Transverse colon (tissue), 4 donors: Measurements from ENCODE around the gene SIGLEC1.

Experiments used
- EP300 ChIP-seq: sonication (generic); formaldehyde crosslinking; IDR thresholded peaks from one replicate; pipeline ENCODE4 v1.6.1; 2017; ENCODE audit warnings: antibody characterized with exemption, low read depth
- POLR2A ChIP-seq: fragments of 450-650 bp; IDR thresholded peaks from one replicate; pipeline ENCODE4 v1.6.1; 2016; ENCODE audit warnings: antibody characterized with exemption, mild to moderate bottlenecking, moderate library complexity
- POLR2AphosphoS5 ChIP-seq, 3 donors: sonication (generic); formaldehyde crosslinking; IDR thresholded peaks; one replicate each; pipeline ENCODE4 v1.6.1; 2016; ENCODE audit warnings: antibody characterized with exemption in 3 of 3
- TF ChIP-seq, protein P1 (sequence below), 5 experiments: fragments of 200-600 bp in 3 of 5; fragments of 450-650 bp in 2 of 5; sonication (generic) in 3 of 5; IDR thresholded peaks; 1 replicate in 2 of 5; 2 replicates in 3 of 5; pipeline ENCODE4 v1.5.1; 2016 to 2017; ENCODE audit warnings: antibody characterized with exemption in 5 of 5, inconsistent platforms in 3 of 5, mild to moderate bottlenecking in 2 of 5, moderate library complexity in 1 of 5

DNA sequence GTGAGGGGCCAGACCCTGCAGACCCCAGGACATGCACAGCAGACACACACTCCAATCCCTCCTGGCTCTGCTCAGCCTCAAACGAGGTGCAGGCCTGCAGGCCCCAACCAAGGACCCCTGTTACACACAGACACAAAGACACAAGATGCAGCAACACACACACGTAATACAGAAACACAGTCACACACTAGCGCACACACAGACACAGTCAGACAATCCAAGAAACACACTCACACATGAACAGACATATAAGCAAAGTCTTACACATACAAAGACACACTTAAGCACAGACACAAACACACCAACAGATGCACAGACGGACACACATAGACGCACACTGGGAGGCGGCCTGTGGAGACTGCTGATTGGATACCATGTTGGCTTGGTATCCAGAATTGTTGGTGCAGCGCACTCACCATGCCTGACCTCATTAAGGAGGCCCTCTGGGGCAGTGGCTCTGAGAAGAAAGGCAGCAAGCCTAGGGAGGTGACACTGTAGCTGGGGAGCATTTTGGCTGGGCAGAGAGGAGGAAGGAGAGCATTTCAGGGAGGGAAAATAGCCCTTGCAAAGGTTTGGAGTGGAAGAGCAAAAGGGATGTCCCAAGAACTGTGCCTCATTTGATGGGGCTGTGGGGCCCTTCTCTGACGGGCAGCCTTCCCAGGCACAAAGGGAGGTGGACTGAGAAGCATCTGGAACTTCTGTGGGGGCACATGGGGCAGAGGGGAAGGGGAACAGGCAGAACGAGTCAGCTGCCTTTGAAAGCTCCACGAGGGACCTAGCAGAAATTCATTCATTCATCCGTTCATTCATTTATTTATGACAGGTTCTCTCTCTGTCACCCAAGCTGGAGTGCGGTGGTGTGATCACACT, 18.6 kb upstream of the SIGLEC1 start:
- TF ChIP-seq, protein P1, sequence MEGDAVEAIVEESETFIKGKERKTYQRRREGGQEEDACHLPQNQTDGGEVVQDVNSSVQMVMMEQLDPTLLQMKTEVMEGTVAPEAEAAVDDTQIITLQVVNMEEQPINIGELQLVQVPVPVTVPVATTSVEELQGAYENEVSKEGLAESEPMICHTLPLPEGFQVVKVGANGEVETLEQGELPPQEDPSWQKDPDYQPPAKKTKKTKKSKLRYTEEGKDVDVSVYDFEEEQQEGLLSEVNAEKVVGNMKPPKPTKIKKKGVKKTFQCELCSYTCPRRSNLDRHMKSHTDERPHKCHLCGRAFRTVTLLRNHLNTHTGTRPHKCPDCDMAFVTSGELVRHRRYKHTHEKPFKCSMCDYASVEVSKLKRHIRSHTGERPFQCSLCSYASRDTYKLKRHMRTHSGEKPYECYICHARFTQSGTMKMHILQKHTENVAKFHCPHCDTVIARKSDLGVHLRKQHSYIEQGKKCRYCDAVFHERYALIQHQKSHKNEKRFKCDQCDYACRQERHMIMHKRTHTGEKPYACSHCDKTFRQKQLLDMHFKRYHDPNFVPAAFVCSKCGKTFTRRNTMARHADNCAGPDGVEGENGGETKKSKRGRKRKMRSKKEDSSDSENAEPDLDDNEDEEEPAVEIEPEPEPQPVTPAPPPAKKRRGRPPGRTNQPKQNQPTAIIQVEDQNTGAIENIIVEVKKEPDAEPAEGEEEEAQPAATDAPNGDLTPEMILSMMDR (IDR thresholded peaks at IDR 0.05): no peak
- TF ChIP-seq EP300 (no peak), POLR2A (no peak), POLR2AphosphoS5 (IDR thresholded peaks at IDR 0.05) (no peak)
